T-helper 2 cell treated with Interferon-gamma antibody and Interleukin-4, amounts not matched to agents 5 μg/mL and 100 μg/mL, for 36 hours (primary cell): ENCODE results near the gene ZEB2.

ENCODE experiments used
- DNase-seq: peaks from one replicate; pipeline ENCODE4 v3.0.0; 2021; ENCODE audit warnings: low spot score
- H3K27ac Mint-ChIP-seq: one replicate; pipeline ENCODE4 v1.8.0; 2021; ENCODE audit warnings: mild to moderate bottlenecking, mixed read lengths
- H3K27me3 Mint-ChIP-seq: one replicate; pipeline ENCODE4 v1.8.0; 2021; ENCODE audit warnings: low read depth, mixed read lengths
- H3K36me3 Mint-ChIP-seq: one replicate; pipeline ENCODE4 v1.8.0; 2021; ENCODE audit warnings: low read depth, mixed read lengths
- H3K4me1 Mint-ChIP-seq: one replicate; pipeline ENCODE4 v1.8.0; 2021; ENCODE audit warnings: low read depth, mixed read lengths
- H3K4me3 Mint-ChIP-seq: one replicate; pipeline ENCODE4 v1.8.0; 2022; ENCODE audit warnings: mild to moderate bottlenecking, moderate library complexity, mixed read lengths
- H3K9me3 Mint-ChIP-seq: one replicate; pipeline ENCODE4 v1.8.0; 2021; ENCODE audit warnings: mixed read lengths

ZEB2 gene

DNA sequence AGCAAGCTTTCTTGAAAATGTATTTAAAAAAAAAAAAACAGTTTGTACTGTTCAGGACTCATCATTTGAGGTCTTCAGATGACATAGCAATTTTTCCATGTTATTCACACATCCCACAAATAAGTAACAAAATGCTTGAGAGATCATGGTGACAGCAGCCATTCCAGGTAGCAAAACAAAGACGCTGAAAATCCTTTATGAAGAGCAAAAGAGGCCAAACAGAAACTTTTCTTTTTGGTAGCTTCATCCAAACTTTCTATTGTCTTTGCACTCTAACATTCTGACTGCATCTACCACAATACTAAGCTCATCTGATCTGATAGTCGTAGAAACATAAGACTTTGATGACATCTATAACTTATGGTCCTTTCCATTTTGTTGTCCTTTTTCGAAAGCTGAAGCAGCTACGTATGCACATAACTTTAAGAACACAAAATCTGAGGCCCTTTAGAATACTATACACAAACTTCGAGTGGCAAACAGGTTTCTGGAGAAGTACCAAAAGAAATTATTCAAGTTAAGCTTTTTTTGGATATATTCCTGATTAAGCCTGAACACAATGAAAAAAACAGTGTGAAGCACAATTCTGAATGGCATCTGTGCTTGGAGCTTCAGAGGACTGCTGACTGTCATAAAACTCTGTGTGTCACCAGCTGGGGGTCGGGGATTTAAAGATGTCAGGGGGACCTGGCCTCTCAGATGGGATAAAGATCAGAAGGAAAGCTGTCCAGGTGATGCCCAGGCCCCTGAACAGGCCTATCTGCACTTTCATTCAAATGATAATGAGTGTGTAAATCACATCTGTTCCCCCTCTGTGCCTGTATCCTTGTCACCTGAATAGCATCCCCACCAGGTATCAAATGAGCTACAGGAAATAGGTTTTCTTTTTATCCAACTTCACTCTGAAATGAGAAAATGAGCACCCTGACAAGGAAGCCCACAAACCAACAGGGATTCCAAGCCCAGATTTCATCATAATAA lies 75.8 kb downstream of the ZEB2 start:
- no peak for DNase-seq
- Mint-ChIP-seq H3K4me1 (no peaks in the 10 kb centered on the region), H3K27ac (no peak overlapping the region), H3K4me3 (no peak overlapping the region), H3K9me3 (no peaks in the 10 kb centered on the region), H3K27me3 (no peaks in the 10 kb centered on the region), H3K36me3 (peaks cover 2% of the 10 kb centered on the region)

GRCh38 chr2:144441711-144442141 lies 78.2 kb downstream of the ZEB2 start:
- Mint-ChIP-seq H3K27me3 (no peaks in the 10 kb centered on the region), H3K27ac (no peak overlapping the region)
- no peak for DNase-seq

DNA sequence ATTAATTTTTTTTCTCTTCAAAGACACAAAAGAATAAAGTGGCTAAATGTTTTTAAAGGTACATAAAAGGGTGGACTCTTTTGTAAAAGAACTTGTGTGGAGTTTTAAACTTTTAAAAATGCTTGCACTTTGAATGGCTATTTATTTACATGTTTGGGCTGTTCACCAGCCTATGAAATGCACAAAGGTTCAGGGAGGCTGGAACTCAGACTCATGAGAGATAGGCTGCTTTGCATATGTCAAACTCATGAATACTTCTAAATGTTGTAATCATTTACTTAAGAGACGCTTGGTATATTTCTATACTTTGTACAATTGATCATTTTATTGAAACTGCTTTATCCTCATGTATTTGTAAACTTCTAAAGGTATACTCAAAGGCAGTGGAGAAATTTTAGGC lies 79.9 kb downstream of the ZEB2 start:
- H3K9me3 Mint-ChIP-seq: no peaks in the 10 kb centered on the region
- no peak overlapping the region for H3K27ac Mint-ChIP-seq
- H3K4me3 Mint-ChIP-seq: no peak overlapping the region
- H3K36me3 Mint-ChIP-seq: peaks cover 2% of the 10 kb centered on the region
- H3K4me1 Mint-ChIP-seq: no peaks in the 10 kb centered on the region
- DNase-seq: no peak
- no peaks in the 10 kb centered on the region for H3K27me3 Mint-ChIP-seq

More at GRCh38 chr2:144441711-144442141, 78.2 kb downstream of the ZEB2 start:
- H3K4me3 Mint-ChIP-seq: no peak overlapping the region
- no peaks in the 10 kb centered on the region for H3K9me3 Mint-ChIP-seq
- H3K4me1 Mint-ChIP-seq: no peaks in the 10 kb centered on the region
- no peaks in the 10 kb centered on the region for H3K36me3 Mint-ChIP-seq

DNA sequence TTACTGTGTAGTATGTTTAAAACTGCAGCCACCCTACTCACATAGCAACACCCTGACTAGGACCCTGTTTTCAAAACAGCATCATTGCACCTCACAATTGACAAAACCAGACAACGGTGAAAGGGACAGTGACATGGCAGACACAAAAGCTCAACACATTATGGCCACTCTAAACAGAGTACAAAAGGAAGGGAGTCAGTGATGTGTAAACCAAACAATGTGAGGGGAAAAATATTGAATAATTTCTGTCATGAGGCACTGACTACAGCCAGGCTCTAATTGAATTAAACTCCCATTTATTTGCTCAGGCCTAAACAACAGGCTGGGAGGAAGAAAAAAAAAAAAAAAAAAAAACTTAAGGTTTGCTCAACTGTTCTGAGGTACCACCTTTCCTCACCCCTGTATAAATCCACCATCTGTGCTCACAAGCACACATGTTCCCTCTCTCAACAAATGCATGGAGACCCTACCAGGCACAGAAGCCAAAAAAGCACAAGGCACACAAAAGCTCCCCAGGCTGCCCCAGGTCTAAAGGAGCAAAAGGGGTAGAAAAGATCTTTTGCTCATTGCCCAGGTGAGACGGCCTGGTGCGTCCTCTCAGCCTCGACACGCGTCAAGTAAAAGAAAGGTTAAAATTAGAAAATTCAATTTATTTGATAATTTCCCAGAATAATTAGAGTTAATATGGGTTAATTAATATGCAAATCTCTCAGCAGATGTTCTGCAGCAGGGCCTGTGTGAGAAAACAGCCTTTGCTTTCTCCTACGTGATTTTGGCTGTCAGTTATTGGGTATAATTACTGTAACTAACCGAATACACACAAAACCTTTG lies 80.9 kb downstream of the ZEB2 start:
- Mint-ChIP-seq H3K9me3 (no peaks in the 10 kb centered on the region), H3K27ac (no peak overlapping the region), H3K36me3 (peaks cover 2% of the 10 kb centered on the region), H3K4me3 (no peak overlapping the region), H3K27me3 (no peaks in the 10 kb centered on the region), H3K4me1 (no peaks in the 10 kb centered on the region)
- no peak for DNase-seq

DNA sequence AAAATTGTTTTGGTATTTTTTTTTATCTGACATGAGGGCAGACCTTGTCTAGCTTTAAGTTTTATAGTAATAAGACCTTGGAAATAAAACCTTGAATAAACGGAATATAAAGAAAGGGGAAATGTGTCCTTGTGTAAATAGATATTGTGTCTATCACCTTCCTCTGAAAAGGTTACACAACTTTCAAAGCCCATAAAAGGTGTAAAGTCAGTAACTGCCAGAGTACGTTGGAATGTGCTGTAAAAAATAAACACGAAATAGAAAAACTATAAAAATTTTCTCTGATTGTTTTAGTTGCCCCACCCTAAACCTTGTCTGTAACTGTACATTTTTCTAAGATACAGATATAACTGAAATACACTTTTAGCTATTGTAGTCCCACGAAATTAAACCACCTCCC lies 82.3 kb downstream of the ZEB2 start:
- Mint-ChIP-seq H3K4me1 (no peaks in the 10 kb centered on the region), H3K27ac (no peak overlapping the region), H3K9me3 (no peaks in the 10 kb centered on the region), H3K27me3 (no peaks in the 10 kb centered on the region), H3K36me3 (peaks cover 2% of the 10 kb centered on the region), H3K4me3 (no peak overlapping the region)
- no peak for DNase-seq

- H3K4me1 Mint-ChIP-seq: no peaks in the 10 kb centered on the region
- H3K4me3 Mint-ChIP-seq: no peak overlapping the region
- H3K36me3 Mint-ChIP-seq: peaks cover 2% of the 10 kb centered on the region
- no peaks in the 10 kb centered on the region for H3K9me3 Mint-ChIP-seq
- H3K27ac Mint-ChIP-seq: no peak overlapping the region
- no peaks in the 10 kb centered on the region for H3K27me3 Mint-ChIP-seq
- DNase-seq: no peak
Observed at GRCh38 chr2:144434425-144435222, 85.3 kb downstream of the ZEB2 start.

- Mint-ChIP-seq H3K4me3 (no peak overlapping the region), H3K36me3 (peaks cover 6% of the 10 kb centered on the region), H3K4me1 (no peaks in the 10 kb centered on the region), H3K9me3 (no peaks in the 10 kb centered on the region), H3K27ac (no peak overlapping the region), H3K27me3 (no peaks in the 10 kb centered on the region)
- DNase-seq: no peak
Observed at GRCh38 chr2:144432921-144433320, 87.0 kb downstream of the ZEB2 start.

DNA sequence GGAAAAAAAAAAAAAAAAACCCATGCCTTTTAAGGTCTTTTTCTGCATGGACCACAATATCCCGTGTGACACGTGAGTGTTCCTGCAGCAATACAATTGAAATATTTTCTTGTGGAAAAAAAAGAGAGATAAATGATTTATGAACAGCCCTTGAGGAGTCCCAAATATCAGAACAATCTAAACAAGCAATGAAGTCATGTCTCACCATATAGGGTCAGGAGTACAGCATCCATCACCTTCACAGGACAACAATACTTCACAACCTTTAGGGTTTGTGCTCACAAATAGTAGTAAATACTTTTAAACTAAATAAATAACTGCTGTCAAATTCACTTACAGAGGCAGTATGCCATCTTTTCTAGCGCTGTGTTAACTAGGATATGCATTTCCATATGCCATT lies 87.9 kb downstream of the ZEB2 start:
- Mint-ChIP-seq H3K4me3 (no peak overlapping the region), H3K27ac (no peak overlapping the region), H3K36me3 (peaks cover 6% of the 10 kb centered on the region), H3K9me3 (no peaks in the 10 kb centered on the region), H3K27me3 (peaks cover 3% of the 10 kb centered on the region), H3K4me1 (no peaks in the 10 kb centered on the region)
- DNase-seq: no peak

DNA sequence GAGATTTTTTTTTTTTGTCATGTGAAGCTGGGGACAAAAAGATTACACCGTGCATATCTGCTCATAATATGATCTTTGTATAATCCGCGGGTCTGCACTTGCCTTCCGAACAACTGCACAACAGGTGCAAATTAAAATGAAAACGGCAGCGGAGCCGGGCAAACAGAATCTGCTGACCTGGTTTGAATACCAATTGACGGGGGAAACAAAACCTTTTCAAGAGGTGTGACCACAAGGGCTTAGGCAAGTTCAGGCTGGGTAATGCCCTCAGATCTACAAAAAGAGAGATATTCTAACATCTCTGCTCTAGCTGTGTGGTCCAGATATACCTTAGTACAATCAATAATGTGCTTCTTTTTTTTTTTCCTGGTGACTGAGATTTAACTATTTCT lies 88.5 kb downstream of the ZEB2 start:
- H3K4me1 Mint-ChIP-seq: no peaks in the 10 kb centered on the region
- H3K27me3 Mint-ChIP-seq: peaks cover 4% of the 10 kb centered on the region
- no peak for DNase-seq
- H3K36me3 Mint-ChIP-seq: peaks cover 6% of the 10 kb centered on the region
- H3K27ac Mint-ChIP-seq: no peak overlapping the region
- no peak overlapping the region for H3K4me3 Mint-ChIP-seq
- H3K9me3 Mint-ChIP-seq: no peaks in the 10 kb centered on the region

GRCh38 chr2:144430722-144431391 lies 89.1 kb downstream of the ZEB2 start:
- H3K27ac Mint-ChIP-seq: no peak overlapping the region
- no peaks in the 10 kb centered on the region for H3K9me3 Mint-ChIP-seq
- peaks cover 2% of the 10 kb centered on the region for H3K4me1 Mint-ChIP-seq
- no peak for DNase-seq
- H3K36me3 Mint-ChIP-seq: peaks cover 6% of the 10 kb centered on the region
- peaks cover 4% of the 10 kb centered on the region for H3K27me3 Mint-ChIP-seq
- H3K4me3 Mint-ChIP-seq: no peak overlapping the region

GRCh38 chr2:144429396-144430112 lies 90.4 kb downstream of the ZEB2 start:
- peaks cover 7% of the 10 kb centered on the region for H3K36me3 Mint-ChIP-seq
- DNase-seq: no peak
- H3K27ac Mint-ChIP-seq: no peak overlapping the region
- H3K9me3 Mint-ChIP-seq: no peaks in the 10 kb centered on the region
- H3K4me1 Mint-ChIP-seq: peaks cover 4% of the 10 kb centered on the region
- no peak overlapping the region for H3K4me3 Mint-ChIP-seq
- peaks cover 7% of the 10 kb centered on the region for H3K27me3 Mint-ChIP-seq

GRCh38 chr2:144426981-144427479 lies 92.9 kb downstream of the ZEB2 start:
- Mint-ChIP-seq H3K4me3 (no peak overlapping the region), H3K9me3 (peaks cover 3% of the 10 kb centered on the region), H3K4me1 (peaks cover 4% of the 10 kb centered on the region), H3K27ac (no peak overlapping the region), H3K36me3 (peaks cover 12% of the 10 kb centered on the region), H3K27me3 (peaks cover 7% of the 10 kb centered on the region)
- no peak for DNase-seq
